ENCODE results near the gene ACSL1. TPM values are rescaled to one million over a fixed set of nuclear protein-coding genes. Genes with fewer than 3 reads are reported as not detected.

The ACSL1 gene
- total RNA-seq, 1 experiment from 2014 or later: 12.5 TPM

- no peak for TF ChIP-seq REST (IDR thresholded peaks at IDR 0.05; ENCODE audit: low read depth)
- TF ChIP-seq, protein P1, sequence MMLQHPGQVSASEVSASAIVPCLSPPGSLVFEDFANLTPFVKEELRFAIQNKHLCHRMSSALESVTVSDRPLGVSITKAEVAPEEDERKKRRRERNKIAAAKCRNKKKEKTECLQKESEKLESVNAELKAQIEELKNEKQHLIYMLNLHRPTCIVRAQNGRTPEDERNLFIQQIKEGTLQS (IDR thresholded peaks at IDR 0.05): no peak
- no peak for TF ChIP-seq POLR2AphosphoS5 (IDR thresholded peaks at IDR 0.05; ENCODE audit: low read depth, low read length)
- no peak for TF ChIP-seq EZH2 (IDR thresholded peaks at IDR 0.05)
- TF ChIP-seq CEBPB (IDR thresholded peaks at IDR 0.05; ENCODE audit: low read depth): no peak
- no peak for TF ChIP-seq SRF (IDR thresholded peaks at IDR 0.05; ENCODE audit: low read depth)
- no peak for TF ChIP-seq POLR2A (IDR thresholded peaks at IDR 0.05; ENCODE audit: borderline replicate concordance, extremely low read depth, insufficient read depth, insufficient read length)
- TF ChIP-seq, protein P2, sequence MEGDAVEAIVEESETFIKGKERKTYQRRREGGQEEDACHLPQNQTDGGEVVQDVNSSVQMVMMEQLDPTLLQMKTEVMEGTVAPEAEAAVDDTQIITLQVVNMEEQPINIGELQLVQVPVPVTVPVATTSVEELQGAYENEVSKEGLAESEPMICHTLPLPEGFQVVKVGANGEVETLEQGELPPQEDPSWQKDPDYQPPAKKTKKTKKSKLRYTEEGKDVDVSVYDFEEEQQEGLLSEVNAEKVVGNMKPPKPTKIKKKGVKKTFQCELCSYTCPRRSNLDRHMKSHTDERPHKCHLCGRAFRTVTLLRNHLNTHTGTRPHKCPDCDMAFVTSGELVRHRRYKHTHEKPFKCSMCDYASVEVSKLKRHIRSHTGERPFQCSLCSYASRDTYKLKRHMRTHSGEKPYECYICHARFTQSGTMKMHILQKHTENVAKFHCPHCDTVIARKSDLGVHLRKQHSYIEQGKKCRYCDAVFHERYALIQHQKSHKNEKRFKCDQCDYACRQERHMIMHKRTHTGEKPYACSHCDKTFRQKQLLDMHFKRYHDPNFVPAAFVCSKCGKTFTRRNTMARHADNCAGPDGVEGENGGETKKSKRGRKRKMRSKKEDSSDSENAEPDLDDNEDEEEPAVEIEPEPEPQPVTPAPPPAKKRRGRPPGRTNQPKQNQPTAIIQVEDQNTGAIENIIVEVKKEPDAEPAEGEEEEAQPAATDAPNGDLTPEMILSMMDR (IDR thresholded peaks at IDR 0.05 in 2 of 3, conservative IDR thresholded peaks at IDR 0.05 in 1 of 3; ENCODE audit: borderline replicate concordance in 1 of 3, insufficient read depth in 1 of 3, low read depth in 2 of 3, low read length in 2 of 3): no peak
- no peak for TF ChIP-seq ELF1 (IDR thresholded peaks at IDR 0.05; ENCODE audit: borderline replicate concordance, low read depth)
Measured at GRCh38 chr4:184748251-184748652, 77.5 kb downstream of the ACSL1 start (continued).
